Glomerular visceral epithelial cell (primary cell): ENCODE data around the gene MAD2L1BP.
"Not testable (repeated sequence)": the region's sequence is repeated elsewhere in the genome, so short reads cannot be mapped to it uniquely, and the experiment has no call there.

Experiments
- DNase-seq: peaks from one replicate; pipeline ENCODE4 v3.0.0-alpha.2; 2016; ENCODE audit errors: extremely low spot score

Gene MAD2L1BP

DNA sequence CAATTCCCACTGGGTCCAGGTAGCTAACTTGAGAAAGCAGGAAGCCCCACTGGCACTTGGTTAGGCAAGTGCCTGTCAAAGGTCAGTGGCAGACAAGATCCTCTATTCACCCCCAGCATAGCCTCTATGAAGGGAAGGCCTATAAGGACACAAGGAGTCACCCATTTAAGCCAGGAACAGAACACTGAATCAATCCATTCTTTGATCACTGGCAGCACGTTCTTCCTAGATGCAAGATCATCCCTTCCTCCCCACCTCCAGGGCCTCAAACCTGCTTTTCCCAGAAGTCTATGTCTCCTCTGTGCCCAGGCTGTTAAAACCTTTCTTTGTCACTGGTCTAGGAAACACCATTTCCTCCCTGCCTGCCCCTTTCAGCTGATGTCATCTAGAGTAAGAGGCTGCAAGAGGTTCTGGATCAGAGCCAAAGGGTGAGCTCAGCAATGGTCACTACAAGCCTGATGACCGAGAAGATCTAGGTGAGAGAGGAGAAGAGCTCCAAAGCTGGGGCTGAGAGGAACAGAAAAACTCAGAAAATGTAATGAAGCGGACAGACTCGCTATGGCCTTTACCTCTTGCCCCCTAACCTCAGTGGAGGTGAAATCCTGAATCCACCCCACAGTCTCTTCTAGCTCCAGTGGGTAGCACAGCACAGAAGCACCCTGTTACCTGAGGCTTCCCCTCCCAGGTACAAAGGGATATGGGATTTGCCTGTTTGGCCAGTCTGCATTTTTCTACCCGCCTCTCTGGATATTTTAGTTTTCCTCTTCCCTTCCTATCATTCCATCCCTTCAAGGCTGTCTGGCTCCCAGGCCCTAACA lies 8.4 kb upstream of the MAD2L1BP start:
- peak; percentile 96 for DNase-seq

DNA sequence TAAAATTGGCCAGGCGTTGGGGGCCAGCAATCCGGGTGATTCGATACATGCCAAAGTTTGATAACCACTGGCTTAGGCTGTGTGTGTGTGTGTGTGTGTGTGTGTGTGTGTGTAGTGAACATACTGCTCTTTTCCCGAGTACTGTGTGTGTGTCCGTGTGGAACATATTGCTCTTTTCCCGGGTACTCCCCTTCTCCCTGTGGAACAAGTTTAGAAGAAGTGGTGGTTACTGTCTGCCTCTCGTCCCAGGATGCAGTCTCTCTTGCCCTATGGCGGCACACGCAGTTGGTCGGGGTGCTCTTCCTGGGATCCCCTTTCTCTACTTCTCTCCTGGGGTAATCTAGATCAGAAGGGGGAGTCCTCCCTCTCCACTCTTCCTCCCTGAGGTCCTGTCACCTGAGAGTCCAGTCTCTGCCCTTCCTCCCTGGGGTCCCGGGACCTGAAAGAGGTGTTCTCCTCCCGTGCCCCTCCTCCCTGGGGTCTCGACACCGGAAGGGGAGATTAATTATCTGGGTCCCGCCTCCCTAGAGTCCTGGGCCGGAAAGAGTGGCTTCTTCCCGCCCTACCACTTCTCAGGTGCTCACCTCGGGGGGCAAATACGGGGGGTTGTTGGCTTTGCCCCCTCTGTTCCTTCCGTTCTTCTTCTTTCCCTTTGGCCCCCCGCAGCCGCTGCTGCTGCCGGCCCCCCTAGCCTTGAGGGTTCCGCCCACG lies 7.1 kb upstream of the MAD2L1BP start:
- peak; percentile 72 for DNase-seq

DNA sequence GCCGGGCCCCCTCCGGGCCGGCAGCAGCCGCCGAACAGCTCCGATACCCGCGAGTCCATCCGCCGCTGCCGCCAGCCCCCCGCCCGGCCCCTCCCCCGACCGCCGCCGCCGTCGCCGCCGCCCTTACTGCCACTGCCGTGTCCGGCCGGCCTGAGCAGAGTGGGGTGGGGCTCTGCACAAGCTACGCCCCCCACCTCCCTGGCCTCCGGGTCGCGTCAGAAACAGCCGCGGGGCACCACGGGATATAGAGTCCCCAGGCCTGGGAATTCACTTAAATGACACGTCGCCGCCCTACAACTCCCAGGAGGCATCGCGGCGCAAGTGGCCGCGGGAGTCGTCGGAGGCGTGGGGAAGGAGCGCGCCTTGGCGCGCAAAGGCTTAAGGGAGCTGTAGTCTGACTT lies 6.5 kb upstream of the MAD2L1BP start, which contains the start of gene GTPBP2:
Gene GTPBP2, minus strand, starts transcription at position 161 of the 401 bp plus-strand sequence. Its CDS starts 102 bp downstream, at position 59.
- DNase-seq, result peak; percentile 99

DNA sequence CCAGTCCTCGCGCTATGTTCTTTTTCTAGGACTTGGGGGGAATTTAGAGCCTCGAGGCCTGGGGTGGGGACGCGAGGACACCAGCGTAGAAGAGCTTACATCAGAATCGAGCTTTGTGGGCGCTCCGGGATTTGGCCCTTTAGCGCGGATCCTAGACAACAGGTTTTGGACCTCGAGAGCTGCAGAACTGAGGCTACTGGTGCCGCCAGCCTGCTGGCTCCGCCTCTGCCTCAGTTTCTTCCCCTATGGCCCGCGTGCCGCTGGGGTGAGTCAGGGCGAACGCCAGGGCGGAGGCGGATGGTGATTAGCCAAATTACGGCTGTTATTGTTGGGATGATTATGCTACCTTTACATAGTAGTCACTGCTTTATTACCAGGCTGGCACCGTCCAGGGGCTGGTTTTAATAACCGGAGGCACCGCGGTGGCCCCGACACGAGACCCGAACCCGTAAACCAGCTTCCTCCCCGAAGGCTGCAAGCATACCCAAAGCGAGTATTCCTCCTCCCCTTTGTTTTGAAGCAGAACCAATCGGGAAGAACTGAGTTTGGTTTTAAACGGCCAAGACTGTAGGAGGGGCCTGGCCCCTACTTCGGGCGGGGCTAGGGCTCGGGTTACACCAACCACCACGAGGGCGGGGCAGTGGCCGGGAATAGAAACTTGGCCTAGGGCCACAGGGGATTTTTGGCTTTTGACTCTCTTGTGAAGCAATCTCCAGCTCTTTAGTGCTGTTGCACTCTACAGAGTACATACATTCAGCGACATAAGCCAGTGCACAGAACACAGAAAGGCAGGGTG lies 5.9 kb upstream of the MAD2L1BP start:
- peak; percentile 98 for DNase-seq

DNA sequence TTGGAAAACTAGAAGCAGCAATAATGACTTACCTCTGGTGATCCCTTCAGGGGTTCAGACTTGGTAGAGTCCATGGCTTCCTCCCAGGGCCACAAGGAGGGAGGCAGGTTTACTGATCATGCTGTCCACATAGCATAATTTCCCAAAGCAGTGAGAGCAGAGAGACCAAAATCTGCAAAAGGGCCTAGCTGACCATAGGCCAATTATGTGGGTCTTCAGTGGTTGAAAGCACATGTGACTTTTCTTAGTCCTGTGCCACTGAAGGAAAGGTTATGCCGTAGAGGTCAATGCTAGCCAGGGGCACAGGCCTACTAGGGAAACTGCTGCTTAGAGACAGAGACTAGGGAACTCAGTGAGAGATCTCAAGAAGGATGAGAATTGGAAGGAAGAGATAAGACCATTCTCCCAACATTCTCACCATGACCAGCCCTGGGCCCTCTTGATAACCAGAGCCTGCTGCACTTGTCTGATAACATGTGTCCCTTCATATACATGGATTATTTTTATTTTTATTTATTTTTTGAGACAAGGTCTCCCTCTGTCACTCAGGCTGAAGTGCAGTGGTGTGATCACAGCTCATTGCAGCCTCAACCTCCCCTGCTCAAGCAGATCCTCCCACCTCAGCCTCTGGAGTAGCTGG lies 4.5 kb upstream of the MAD2L1BP start:
- no peak for DNase-seq

DNA sequence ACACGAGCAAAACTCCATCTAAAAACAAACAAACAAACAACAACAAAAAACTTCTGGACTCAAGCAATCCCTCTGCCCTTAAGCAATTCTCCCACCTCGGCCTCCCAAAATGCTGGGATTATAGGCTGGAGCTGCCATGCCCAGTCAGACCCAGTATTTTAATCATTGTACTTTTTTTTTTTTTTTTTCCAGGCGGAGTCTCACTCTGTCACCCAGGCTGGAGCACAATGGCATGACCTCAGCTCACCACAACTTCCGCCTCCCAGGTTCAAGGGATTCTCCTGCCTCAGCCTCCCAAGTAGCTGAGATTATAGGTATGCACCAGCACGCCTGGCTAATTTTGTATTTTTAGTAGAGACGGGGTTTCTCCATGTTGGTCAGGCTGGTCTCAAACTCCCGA lies 2.6 kb upstream of the MAD2L1BP start:
- peak; percentile 29 for DNase-seq

DNA sequence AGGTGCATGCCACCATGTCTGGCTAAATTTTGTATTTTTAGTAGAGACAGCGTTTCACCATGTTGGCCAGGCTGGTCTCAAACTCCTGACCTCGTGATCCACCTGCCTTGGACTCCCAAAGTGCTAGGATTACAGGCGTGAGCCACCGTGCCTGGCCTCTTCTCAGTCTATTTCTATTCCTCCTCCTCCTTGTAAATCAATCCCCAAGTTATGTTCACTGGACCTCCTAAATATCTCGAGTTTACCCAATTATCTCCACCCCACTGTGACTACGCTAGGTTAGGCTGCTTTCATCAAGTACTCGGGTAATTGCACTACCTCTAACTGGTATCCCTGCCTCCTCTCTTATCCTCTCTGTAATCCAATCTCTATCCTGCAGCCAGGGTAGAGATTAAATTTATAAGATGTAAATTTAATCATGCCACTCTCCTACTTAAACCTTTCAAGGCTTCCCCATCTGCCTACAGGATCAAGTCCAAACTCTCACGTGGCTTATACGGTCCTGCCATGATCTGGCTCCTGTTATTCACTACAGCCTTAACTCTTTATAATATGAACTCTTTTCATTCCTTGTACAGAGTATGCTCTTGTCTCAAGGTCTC lies 837 bp upstream of the MAD2L1BP start:
- DNase-seq, result no peak

DNA sequence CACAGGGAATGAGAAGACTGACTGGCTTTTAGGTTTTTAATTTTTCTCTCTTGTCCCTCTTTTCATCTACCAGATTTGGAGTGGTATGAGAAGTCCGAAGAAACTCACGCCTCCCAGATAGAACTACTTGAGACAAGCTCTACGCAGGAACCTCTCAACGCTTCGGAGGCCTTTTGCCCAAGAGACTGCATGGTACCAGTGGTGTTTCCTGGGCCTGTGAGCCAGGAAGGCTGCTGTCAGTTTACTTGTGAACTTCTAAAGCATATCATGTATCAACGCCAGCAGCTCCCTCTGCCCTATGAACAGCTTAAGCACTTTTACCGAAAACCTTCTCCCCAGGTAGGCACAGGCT lies 644 bp downstream of the MAD2L1BP start:
- no peak for DNase-seq

DNA sequence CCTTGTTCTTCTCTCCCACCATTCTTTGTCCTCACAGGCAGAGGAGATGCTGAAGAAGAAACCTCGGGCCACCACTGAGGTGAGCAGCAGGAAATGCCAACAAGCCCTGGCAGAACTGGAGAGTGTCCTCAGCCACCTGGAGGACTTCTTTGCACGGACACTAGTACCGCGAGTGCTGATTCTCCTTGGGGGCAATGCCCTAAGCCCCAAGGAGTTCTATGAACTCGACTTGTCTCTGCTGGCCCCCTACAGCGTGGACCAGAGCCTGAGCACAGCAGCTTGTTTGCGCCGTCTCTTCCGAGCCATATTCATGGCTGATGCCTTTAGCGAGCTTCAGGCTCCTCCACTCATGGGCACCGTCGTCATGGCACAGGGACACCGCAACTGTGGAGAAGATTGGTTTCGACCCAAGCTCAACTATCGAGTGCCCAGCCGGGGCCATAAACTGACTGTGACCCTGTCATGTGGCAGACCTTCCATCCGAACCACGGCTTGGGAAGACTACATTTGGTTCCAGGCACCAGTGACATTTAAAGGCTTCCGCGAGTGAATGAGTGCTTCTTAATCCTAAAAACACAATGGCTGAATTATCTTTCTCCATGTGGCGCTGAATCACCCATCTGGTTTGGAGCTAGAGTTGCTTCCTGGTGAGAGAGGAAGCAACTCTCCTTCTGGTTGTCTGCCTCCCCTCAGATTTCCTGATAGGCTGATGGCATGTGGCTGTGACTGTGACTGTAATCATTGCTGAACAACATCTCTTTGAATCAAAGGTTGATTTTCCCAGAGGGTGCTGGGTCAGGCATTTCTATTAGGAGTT lies 4.6 kb downstream of the MAD2L1BP start:
- no peak for DNase-seq

DNA sequence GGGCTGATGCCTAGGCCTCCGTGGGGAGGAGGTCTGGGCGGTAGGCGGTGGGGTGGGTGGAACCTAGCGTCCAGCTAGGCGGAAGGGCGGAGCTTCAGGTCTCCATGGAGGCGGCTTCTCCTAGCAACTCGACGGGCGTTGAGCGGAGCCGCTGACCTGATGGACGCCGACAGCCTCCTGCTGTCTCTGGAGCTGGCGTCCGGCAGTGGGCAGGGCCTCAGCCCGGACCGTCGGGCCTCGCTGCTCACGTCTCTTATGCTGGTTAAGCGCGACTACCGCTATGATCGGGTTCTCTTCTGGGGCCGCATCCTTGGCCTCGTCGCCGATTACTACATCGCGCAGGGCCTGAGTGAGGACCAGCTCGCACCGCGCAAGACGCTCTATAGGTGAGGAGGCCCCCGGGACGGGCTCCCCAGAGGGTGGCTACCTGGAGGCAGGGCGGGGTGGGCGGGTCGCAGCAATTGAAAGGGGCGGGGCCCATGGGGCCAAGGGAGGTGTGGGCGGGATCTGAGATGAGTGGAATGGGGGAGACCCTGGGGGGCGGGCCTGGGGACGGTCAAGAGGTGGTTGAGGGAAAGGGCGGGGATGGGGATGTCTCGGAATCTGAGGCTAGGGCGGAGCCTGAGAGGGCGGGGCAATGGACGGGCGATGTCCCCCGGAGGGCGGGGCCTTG lies 9.4 kb downstream of the MAD2L1BP start, which contains the start of gene RSPH9:
Gene RSPH9, plus strand, starts transcription at position 97 of the 673 bp plus-strand sequence. Its CDS starts 63 bp downstream, at position 160.
- no peak for DNase-seq

DNA sequence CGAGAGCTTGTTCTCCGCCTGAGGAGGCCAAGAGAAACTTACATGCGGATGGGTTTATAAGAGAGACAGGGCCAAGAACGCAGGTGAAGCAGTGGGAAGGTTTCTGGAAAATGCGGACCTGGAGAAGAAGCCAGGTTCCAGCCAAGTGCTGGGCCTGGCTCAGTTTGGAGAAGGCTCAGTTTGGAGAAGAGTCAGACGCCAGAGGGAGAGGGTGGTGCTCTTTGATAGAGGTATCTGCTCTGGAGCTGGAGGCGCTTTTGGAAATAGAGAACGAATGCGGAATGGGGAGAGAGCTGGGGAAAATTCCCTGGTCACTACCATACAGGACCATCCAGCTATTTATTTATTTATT lies 9.9 kb downstream of the MAD2L1BP start:
- no peak for DNase-seq

DNA sequence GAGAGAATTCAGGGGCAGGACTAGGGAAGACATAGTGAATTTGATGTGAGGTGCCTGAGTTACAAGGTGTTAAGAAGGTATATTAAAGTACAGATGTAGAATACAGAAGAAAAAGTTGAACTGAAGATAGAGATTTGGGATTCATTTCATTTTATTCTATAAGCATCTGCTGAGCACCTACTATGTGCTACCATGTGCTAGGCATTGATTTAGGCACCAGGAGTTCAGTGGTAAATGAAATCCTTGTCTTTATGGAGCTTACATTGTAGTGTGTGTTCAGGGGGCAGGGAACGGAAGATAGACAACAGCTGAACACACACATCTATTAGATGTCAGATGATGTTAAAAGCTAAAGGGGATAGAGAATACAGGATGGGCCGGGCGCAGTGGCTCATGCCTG lies 12.0 kb downstream of the MAD2L1BP start:
- DNase-seq, result no peak

DNA sequence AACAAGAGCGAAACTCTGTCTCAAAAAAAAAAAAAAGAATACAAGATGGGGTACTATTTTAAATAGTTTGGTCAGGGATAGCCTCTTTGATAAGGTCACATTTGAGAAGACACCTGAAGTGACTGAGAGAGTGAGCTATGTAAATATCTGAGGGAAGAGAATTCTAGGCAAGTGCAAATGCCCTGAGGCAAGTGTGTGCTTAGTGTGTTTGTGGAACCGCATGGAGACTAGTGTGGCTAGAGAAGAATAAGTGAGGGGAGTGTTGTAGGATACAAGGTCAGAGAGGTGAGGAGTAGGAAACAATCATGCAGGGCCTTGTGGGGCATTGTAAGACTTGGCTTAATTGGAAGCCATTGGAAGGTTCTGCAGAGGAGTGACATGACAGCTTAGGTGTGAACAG lies 12.6 kb downstream of the MAD2L1BP start:
- no peak for DNase-seq

DNA sequence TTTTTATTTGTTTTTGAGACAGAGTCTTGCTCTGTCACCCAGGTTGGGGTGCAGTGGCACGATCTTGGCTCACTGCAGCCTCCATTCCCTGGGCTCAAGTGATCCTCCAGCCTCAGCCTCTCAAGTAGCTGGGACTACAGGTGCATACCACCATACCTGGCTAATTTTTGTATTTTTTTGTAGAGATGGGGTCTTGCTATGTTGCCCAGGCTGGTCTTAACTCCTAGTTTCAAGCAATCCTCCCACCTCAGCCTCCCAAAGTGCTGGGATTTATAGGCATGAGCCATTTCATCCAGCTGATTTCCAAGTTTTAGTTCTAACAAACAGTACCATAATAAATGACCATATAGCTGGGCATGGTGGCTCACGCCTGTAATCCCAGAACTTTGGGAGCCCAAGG lies 17.2 kb downstream of the MAD2L1BP start:
- not testable (repeated sequence) for DNase-seq

DNA sequence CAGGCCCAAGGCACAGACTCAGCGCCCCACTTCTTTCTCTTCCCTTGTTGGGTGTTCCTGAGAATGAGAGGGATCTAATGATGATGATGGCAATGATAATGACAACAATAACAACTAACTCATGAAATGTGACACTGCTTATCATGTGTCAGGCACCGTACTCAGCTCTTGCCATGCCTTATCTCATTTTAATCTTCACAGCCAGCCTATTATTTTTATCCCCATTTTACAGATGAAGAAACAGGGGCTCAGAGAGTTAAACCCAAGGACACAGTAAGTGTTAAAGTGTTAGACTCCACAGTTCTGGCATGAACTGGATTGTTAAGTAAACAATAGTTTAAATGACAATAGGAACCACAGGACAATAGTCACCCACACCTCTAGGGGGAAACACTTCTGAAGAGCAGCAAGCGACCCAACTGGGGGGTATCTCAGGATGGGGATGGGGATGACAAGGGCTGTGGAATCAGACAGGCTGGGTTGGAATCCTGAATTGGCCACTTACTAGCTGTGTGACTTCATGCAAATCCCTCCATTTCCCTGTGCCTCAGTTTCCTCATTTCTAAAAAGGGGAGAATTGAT lies 21.7 kb downstream of the MAD2L1BP start:
- DNase-seq, result no peak

DNA sequence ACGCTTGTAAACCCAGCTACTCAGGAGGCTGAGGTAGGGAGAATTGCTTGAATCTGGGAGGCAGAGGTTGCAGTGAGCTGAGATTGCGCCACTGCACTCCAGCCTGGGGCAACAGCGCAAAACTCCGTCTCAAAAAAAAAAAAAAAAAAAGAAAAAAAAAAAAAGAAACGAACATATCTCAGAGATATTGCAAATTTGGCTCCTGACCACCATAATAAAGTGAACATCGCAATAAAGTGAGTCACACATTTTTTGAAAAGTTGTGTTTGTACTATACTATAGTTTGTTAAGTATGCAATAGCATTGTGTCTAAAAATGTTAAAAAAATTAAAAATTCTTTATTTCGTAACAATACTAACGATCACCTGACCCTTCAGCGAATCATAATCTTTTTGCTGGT lies 22.5 kb downstream of the MAD2L1BP start:
- DNase-seq, result no peak

DNA sequence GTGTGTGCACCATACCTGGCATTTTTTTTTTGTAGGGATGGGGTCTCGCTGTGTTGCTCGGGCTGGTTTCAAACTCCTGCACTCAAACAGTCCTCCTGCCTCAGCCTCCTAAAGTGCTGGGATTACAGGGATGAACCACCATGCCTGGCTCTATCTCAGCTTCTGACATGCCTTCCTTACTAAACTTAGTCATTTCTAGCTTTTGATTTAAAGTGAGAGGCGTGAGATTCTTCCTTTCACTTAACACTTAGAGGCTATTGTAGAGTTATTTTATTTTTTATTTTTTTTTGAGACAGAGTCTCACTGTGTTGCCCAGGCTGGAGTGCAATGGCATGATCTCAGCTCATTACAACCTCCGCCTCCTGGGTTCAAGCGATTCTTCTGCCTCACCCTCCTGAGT lies 27.3 kb downstream of the MAD2L1BP start:
- not testable (repeated sequence) for DNase-seq

DNA sequence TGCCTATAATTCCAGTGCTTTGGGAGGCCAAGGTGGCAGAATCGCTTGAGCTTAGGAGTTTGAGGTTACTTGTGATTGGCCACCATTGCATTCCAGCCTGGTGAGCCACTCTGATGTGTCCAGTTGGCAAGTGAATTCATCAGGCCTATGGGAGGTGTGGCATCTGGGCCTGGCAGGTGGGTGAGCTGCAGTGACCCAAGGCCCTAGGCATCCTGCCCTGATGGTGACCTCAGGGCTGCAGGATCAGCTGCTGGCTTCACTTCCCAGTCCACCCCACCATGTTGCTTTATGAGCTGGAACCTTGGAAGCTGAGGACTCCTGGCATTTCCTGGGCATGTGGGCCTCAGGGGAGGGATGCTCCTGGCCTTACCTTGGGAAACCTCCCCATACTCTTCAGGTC lies 29.7 kb downstream of the MAD2L1BP start:
- DNase-seq, result peak; percentile 86

DNA sequence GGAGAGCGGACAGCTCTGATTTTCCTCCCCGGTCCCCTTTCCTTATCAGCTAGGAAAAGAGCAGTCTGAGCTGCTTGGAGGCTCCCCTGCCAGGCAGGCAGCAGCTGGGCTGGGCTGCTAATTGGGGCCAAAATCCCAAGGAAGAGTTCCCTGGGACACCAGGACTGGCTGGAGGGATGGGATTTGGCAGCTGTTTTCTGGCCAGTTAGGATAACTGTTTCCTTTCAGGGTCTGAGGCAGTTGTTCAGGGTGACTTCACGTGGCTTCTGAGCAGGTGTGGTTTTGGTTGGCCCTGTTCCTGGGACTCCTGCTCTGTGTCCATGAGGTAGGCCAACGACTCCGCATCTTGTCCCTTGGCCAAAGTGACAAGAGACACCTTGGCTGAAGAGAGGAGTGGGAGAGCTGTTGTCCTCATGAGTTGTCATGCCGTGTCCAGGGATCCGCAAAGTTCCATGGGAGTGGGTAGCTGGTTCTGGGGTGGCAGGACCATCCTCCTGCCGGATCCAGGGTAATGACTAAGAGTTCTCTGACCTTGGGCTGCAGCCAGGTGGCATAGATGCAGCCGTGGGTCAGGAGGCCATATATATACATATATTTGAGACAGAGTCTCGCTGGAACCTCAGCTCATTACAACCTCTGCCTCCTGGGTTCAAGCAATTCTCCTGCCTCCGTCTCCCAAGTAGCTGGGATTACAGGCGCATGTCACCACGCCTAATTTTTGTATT lies 30.7 kb downstream of the MAD2L1BP start:
- no peak for DNase-seq
